ENCODE data around the gene RFWD3.

RFWD3 gene

GRCh38 chr16:74575807-74576643, 90.7 kb downstream of the RFWD3 start:
- no peak for DNase-seq

GRCh38 chr16:74575175-74575806, 91.4 kb downstream of the RFWD3 start:
- DNase-seq: no peak

- no peak for DNase-seq
Measured at GRCh38 chr16:74574146-74574545, 92.5 kb downstream of the RFWD3 start.

GRCh38 chr16:74573622-74574021, 93.1 kb downstream of the RFWD3 start:
- no peak for DNase-seq

Data from GOT3 (cell line).